HG03175 (cell line): ENCODE measurements around the gene BTG4.

Experiments
- ATAC-seq: cut with Tn5 transposase; IDR thresholded peaks from one replicate; pipeline ENCODE4 v1.9.1; 2021; ENCODE audit warnings: mild to moderate bottlenecking, moderate library complexity; ENCODE audit not compliant: unreplicated experiment

Gene BTG4

DNA sequence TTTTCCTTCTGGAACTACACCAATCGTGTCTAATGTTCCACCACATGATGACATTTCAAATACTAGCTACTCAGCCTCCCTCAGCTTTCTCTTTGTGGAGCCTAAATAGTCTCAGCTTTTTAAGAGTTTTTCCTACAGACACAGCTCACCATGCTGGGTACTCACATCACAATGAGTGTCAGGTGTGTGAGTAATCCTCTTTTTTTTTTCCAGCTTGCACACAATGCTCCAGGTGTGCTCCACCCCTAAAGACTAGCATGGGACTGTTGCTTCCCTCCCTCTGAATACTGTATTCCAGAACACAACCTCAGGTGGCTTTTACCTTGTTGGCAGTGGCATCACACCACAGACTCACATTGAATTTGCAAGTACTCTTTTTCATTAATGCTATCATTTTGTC lies 11.7 kb downstream of the BTG4 start:
- no peak for ATAC-seq

DNA sequence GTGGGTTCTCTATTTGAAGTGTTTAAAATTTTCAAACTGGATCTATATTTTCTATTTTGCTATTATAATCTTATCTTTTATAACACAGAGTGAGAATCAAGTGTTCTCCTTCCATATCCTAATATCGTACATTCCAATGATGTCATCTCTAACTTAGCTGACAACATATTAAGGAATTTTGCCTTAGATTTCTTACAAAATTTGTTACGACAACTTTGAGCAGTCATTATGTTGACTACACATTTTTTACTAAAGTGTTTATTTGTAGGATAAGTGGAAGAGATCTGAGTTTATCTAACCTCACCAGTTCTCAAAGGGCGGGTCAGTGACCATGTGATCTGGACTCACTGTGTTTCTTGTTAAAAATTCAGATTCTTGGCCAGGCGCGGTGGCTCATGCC lies 12.7 kb downstream of the BTG4 start:
- ATAC-seq = no peak

DNA sequence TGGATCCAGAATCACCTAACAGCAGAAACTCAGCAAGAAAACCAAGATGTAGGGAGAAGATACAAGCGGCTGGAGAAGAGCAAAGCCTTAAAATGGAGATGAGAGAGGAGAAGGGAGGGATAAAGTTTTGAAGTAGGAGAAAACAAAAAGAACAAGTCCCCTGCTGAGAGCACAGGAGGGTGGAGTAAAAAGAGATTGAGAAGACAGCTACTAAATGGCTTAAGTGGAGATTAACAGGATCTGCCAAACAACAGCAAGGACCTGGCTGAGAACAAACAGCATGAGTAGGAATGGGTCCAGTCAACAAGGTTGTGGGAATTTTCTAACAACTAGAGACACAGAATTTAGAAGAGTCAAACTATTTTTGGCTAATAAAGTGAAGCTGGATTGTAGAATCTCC lies 18.1 kb downstream of the BTG4 start:
- ATAC-seq = no peak

DNA sequence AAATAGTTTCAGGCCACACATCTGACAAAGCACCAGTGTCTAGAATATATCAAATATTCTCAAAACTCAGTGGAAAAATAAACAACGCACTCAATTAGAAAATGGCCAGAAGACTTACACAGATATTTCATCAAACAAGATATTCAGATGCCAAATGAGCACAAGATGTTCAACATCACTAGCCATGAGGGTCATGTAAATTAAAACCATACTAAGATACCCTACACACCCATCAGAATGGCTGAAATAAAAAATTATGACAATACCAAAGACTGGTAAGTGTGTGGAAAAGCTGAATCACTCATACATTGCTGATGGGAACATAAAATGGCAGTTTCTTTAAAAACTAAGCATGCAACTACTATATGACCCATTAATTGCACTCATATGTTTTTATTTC lies 21.7 kb downstream of the BTG4 start:
- ATAC-seq = no peak

DNA sequence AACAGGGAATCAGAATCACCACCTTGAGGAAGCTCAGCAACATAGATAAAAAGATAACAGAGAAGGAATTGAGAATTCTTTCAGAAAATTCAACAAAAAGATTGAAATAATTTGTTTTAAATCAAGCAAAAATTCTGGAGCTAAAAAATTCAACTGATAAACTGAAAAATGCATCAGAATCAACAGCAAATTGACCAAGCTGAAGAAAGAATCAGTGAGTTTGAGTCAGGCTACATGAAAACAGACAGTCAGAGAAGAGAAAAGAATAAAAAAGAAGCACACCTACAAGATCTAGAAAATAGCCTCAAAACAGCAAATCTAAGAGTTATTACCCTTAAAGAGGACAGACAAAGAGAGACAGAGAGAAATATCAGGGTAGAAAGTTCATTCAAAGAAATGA lies 28.8 kb downstream of the BTG4 start:
- ATAC-seq = no peak

DNA sequence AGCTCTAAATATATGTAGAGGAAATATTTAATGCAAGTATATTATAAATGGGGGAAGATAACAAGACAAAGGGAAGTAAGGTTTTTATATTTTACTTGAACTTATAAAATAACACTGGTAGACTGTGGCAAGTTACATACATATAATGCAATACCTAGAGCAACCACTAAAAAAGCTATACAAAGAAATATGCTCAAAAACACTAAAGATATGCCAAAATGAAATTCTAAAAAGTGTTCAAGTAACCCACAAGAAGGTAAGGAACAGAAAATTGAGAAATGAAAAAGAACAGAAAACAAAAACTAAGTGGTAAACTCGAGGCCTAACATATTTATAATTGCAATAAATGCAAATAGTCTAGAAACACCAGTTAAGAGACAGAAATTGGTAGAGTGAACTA lies 32.5 kb downstream of the BTG4 start:
- no peak for ATAC-seq

DNA sequence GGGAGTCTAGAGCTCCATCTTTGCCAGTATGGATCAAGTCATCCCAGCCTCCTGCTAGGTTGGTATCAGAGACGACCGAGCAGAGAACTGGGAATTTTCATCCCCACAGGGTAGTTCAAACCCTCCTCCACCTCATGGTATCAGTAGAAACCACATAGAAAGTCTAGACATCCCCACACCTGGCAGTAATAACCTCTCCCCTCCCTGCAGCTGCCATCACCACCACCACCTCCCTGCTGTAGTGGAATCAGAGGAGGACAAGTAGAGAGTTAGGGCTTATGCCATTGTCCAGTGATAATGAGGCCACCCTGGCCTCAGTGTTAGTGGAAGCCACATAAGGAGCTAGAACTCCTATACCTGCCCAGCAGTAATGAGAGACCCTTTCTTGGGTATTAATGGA lies 34.3 kb downstream of the BTG4 start:
- no peak for ATAC-seq

DNA sequence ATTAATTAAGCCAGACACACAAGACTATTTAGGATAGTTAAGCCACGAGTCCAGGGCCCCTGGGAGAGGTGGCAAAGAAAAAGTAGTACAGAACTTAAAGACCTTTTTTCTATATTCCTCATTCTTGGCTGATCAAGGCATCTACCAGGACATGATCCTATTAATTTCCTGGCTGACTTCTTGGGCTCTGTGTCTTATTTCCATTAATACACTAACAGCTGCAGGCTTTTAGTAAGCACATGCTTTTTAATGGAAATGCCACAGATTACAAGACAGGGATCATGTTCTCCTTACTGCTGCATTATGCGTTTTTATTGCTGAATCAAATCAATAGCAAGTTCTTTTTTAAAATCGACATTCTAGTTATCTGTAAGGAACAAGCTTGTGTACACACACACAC lies 35.2 kb downstream of the BTG4 start:
- no peak for ATAC-seq

DNA sequence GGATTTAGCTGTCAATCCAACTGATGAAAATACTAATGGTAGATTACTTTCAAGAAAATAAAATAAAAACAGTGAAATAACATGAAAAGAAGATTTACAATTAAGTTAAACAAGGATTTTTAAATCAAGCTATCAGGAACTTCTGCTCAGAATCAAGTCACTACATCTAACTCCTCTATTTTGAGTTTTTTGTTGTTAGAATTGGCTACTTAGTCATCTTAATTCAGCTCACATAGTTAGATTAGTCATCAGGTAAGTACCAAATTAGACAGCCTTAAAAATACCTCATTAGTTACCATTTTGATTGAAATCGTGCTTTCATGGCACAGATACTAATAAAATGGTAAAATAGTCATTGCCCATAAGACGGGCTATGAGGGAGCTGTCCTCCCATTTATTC lies 35.8 kb downstream of the BTG4 start:
- no peak for ATAC-seq

DNA sequence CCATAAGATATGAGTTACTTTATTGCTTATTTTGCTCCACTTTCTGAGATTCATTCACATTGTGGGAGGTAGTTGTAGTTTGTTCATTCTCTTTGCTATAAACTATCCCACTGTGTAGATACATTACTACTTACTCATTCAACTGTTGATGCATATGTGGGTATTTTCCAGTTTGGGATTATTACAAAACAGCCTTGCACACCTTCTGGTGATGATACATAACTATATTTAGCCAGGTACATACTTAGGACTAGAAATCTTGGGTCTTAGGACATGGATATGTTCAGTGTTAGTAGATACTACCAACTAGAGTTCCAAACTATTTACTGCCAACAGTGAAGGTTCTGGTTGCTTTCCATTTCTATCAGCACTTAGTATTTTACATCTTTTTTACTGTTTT lies 37.8 kb downstream of the BTG4 start:
- ATAC-seq = no peak

DNA sequence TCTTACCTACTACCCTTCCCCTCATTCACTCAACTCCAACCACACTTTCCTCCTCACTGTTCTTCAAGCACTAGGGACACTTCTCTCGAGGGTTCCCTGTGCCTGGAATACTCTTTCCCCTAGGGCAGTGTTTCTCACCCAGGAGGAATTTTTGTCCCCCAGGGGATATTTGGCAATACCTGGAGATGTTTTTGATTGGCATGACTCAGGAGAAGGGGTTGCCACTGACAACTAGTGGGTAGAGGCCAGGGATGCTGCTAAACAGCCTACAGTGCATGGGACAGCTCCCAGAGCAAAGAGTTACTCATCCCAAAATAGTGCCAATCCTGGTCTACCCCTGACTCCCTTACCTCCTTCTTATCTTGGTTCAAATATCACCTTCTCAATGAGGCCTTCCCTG lies 40.0 kb downstream of the BTG4 start:
- no peak for ATAC-seq

DNA sequence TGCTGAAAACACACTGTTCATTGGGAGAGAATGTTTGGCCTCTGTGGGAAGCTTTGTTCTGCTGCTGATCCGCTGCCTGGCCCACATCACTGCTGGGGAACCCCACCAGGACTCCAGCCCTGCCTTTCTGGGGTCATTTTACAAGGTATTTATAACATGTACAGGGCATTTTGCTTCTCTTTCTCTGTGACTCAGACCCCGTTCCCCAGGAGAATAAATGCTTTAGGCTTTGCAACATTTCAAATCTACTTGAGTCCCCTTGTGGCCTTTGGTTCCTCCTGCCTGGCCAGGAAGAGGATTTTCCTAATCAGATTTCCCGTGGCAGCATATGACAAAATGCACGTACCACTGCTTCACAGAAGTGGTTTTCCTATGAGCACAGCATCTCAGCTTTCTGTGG lies 43.0 kb downstream of the BTG4 start:
- ATAC-seq = no peak

DNA sequence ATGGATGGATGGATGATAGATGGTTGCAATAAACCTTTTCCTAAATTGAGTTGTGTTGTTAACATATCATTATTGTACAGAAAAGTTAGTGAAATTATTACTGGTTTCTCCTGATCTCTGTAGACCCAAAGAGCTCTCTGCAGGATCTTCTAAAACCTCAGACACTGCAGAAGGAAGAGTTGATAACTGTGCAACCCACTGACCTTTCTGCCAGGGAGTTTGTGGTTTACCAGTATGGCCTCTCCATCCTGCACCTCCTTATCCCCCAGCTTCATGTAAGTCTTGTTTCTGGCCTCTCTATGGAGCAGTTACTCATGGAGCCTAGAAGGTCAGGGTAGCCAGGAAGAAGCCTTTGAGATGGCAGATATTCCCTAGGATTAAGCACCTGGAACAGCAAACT lies 45.6 kb downstream of the BTG4 start:
- no peak for ATAC-seq

DNA sequence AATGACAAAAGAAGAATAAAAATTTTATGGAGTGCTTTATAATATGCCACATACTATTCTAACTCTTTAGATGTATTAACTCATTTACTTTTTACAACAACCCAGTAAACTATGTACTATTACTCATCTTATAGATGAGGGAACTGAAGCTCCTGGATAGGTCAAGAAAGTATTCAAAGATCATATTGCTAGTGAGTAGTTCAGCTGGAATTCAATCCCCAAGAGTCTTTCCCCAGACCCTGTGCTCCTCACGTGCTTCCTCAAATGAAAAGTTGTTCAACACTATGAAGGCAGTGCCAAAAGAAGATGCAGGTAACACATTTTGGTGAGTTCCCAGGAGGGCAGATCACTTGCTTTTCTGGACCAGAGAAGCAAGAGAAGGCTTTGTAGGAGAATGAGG lies 46.8 kb downstream of the BTG4 start:
- ATAC-seq = no peak

DNA sequence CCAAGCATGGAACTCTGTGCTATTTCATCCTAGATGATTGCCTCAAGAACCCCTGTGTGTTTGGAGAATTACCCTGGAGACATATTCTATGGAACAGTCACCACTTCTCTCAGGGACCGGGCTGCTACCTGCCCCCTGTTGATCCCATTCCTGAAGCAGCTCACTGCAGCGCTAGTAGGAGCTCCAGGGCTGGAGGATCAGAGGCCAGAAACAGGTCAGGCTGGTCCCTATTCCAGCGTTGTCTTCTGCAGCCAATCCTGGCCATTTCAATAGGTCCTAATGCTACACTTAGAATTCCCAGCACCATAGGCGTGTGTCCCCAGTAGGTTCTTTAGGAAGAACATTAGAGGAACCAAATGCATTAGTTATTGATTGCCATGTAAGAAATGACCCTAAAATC lies 48.9 kb downstream of the BTG4 start:
- ATAC-seq = no peak

DNA sequence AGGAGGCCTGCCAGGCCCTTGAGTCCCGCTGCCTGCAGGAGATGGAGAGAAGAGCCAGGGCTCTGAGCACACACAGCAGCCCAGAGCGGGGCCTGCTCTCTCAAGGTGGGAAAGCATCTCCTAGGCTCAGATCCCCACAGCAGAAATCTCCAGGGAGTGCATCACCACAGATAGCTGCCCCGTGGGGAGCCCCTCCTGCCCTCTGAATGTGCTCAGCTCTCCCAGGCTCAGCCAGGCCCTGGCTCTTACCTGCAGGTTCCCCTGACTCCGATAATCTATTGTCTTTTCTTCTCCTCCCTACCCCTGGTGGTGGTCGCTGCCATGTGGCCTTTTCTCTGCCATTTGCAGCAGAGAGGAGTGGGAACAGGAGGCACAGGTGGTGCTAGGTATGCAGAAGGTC lies 49.9 kb downstream of the BTG4 start:
- ATAC-seq = no peak

DNA sequence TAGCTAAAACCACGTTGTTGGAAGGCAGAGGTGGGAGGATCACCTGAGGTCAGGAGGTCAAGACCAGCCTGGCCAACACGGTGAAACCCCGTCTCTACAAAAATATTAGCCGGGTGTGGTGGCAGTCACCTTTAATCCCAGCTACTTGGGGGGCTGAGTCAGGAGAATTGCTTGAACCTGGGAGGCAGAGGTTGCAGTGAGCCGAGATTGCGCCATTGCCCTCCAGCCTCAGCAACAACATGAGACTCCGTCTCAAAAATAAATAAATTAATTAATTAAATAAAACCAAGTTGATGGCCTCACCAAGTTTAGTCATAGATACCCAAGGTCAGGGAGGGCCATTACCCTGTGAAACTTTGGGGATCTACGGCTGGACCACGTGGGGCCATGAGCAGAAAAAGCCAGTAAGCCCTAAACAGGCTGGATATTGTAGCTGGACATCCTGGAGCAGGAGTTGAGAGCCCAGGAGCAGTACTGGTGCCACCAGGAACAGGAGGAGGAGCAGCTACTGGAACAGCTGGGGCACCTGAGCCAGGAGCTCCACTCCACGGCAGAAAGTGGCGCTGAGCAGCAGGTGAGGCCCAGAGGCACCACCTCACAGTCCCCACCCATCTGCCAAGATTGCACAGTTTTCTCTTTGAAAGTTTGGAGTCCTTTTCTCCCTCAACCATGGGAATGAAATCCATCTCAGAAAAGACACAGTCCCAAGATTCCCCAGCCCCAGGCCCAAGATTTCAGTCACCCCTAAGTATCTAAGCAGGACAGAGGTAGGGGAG lies 50.5 kb downstream of the BTG4 start:
- ATAC-seq = no peak

DNA sequence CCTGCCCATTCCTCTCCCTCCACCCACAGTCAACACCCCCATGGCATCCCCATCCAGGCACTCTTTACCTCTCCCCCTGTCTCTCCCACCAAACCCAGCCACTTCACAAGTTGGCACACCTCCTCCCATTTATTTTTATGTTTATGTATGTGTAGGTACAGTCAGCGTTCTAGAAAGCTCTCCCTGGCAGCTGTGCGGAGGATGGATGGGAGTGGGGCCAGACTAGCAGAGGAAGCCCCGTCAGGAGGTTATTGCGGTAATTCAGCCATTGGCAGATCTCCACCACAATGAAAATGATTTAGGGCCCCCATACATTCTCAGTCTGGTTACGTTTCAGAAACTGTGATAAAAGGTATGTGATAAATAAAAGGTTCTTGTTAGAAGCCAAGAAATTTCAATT lies 51.3 kb downstream of the BTG4 start:
- no peak for ATAC-seq

DNA sequence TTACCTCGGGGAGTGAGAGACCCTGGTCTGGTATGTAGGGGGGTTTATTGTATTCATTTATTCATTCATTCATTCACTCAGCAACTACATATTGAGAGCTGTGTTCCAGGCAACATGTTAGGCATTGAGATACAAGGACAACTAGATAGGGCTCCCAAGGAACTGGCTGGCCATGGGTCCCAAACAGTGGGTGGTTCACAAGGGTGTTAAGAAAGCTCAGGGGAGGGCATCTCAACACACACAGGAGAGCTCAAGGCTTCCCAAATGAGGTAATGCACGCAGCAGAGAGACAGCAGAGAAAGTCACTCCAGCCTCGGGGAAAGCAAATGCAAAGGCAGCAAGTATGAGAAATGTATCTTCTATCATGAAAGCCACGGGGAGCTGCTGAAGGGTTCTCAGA lies 51.8 kb downstream of the BTG4 start:
- ATAC-seq = no peak

DNA sequence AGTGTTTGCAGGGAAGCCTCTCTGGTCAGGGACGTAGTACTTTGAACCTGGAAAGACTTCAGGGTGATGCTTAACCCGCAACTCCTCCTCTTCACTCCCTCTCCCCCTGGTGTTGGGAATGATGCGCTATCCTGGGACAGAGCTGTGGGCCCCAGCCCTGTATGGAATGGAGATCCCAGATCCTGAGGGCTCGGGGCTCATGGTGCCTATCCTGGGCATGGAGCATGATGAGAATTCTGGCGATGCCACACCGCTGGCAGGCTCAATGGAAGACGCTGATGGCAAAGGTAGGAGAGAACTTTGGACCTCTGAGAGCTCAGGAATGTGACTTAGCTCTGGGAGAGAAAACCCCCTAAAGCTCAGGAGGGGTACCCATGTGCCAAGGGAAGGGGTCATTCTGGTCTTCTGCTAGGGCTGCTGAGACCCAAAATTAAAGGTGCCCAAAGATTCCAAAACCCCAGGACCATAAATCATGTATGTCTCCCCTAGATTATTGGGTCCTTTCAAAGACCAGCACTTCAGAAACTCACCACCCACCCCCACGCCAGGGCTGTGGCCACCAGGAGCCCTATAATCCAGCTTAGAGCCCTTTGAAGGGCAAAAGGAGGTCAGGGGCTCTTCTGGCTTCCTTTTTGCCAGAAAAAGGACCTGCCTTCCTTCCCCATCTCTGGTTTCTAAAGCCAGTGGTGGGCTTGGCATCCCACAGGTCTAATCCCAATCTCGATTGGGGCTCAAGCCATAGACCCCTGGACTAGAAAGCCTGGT lies 52.5 kb downstream of the BTG4 start:
- ATAC-seq = no peak

DNA sequence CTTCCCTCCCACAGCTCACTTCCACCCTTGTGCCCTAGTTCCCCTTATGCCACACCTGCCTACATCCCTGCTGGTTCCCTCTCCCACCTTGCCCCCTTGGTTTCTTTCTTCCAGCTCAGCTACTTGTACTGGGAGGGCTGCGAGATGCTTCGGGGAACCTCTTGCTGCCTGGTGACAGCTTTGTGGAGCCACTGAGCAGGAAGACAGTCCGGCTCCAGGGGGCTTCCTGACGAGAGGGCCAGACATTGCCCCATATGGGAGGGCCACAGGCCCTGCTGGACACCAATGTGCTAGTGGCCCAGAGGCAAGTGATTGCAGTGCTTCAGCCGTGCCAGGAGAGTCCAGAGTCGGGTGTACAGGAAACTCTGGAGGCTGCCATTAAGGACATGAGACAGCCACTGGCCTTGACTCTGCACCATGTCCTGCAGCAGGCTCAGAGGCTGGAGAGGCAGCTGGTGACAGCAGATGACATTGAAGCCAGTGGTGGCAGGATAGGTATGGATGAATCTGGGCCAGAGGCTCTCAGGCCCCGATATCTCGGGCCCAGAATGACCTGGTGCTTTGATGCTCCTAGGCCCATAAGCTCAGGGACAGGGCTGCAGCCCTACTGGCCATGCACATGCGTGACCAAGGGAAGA lies 54.3 kb downstream of the BTG4 start:
- no peak for ATAC-seq
